ENCODE data around the gene HLCS.

- no peak for TF ChIP-seq CTCF (IDR thresholded peaks at IDR 0.05; ENCODE audit: poor library complexity)
- no peak for TF ChIP-seq EZH2phosphoT487 (IDR thresholded peaks at IDR 0.05; ENCODE audit: low read depth, severe bottlenecking, unreplicated experiment)
- no peak for TF ChIP-seq EZH2 (IDR thresholded peaks at IDR 0.05; ENCODE audit: borderline replicate concordance)
Measured at GRCh38 chr21:36723371-36723881, 243.0 kb downstream of the HLCS start.
